SH-SY5Y (cell line): Measurements from ENCODE around the gene PTPRD.

Experiments used
- GATA2 ChIP-seq: IDR thresholded peaks from 2 replicates; pipeline ENCODE4 v1.6.1; 2011; ENCODE audit warnings: mild to moderate bottlenecking, low read depth, low read length
- GATA3 ChIP-seq: IDR thresholded peaks from 2 replicates; pipeline ENCODE4 v1.6.1; 2011; ENCODE audit warnings: low read depth, mild to moderate bottlenecking, low read length, moderate library complexity

DNA sequence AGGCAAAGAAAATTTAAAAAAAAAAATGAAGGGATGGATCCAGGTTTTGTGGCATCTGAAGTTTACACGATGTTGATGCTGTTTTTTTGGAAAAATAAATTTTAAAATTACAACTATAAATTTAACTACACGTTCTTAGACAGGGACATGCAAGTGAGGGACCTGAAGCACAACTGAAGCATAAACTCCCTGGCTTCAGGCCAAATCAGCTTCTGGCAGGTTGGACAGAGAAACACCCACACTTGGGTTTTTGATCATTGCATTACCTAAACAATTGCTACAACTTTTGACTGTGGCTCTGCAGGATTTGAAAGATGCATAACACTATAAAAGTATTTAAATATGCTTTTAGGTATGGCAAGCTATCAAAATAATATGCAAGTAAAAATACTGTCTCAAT lies 1494.9 kb downstream of the PTPRD start:
- TF ChIP-seq GATA3 (no peak), GATA2 (no peak)
